GM23338 (cell line): ENCODE data around the gene RRM1. TPM values are rescaled to one million over a fixed set of nuclear protein-coding genes. Genes with fewer than 3 reads are reported as not detected.

Experiments used
- ATAC-seq: fragments of 200-7000 bp; cut with Tn5 transposase; 3 replicates; pipeline ENCODE4 v1.9.1; 2020
- DNase-seq: peaks from one replicate; pipeline ENCODE4 v3.0.0-alpha.2; 2015; ENCODE audit warnings: low spot score
- H2AFZ ChIP-seq: fragments of 200-600 bp; sonication (generic); 2 replicates; pipeline ENCODE4 v1.8.0; 2016; ENCODE audit warnings: antibody characterized with exemption, mild to moderate bottlenecking, moderate library complexity
- H3F3A ChIP-seq: fragments of 200-600 bp; sonication (generic); replicated peaks from 2 replicates; pipeline ENCODE4 v1.8.0; 2017; ENCODE audit warnings: antibody characterized with exemption, mixed run types, low read depth
- H3K27ac ChIP-seq: fragments of 200-600 bp; sonication (generic); 2 replicates; pipeline ENCODE4 v1.6.1; 2016; ENCODE audit warnings: low read depth
- H3K27me3 ChIP-seq: fragments of 200-600 bp; sonication (generic); 2 replicates; pipeline ENCODE4 v1.8.0; 2016; ENCODE audit warnings: mild to moderate bottlenecking, mixed run types, moderate library complexity; ENCODE audit not compliant: insufficient read depth
- H3K36me3 ChIP-seq: fragments of 200-600 bp; sonication (generic); 2 replicates; pipeline ENCODE4 v1.8.0; 2016; ENCODE audit warnings: mild to moderate bottlenecking; ENCODE audit not compliant: insufficient read depth
- H3K4me1 ChIP-seq: fragments of 200-600 bp; sonication (generic); 2 replicates; pipeline ENCODE4 v1.8.0; 2016; ENCODE audit warnings: mild to moderate bottlenecking, moderate library complexity; ENCODE audit not compliant: insufficient read depth
- H3K4me2 ChIP-seq: fragments of 200-600 bp; sonication (generic); 2 replicates; pipeline ENCODE4 v1.7.1; 2017; ENCODE audit warnings: mixed run types
- H3K4me3 ChIP-seq: fragments of 200-600 bp; sonication (generic); 2 replicates; pipeline ENCODE4 v1.6.1; 2016; ENCODE audit warnings: mixed run types
- H3K79me2 ChIP-seq: fragments of 200-600 bp; sonication (generic); replicated peaks from 2 replicates; pipeline ENCODE4 v1.8.0; 2017; ENCODE audit warnings: mild to moderate bottlenecking; ENCODE audit not compliant: insufficient read depth
- H3K9me2 ChIP-seq: fragments of 200-600 bp; sonication (generic); 2 replicates; pipeline ENCODE4 v1.8.0; 2017; ENCODE audit not compliant: insufficient read depth
- H4K20me1 ChIP-seq: fragments of 200-600 bp; sonication (generic); replicated peaks from 2 replicates; pipeline ENCODE4 v1.8.0; 2017; ENCODE audit warnings: mild to moderate bottlenecking; ENCODE audit not compliant: insufficient read depth
- H3K27ac Mint-ChIP-seq: 2 replicates; pipeline ENCODE4 v1.8.0; 2020; ENCODE audit warnings: inconsistent platforms, mild to moderate bottlenecking, moderate library complexity, mixed read lengths
- H3K27me3 Mint-ChIP-seq: 3 replicates; pipeline ENCODE4 v1.8.0; 2022; ENCODE audit warnings: low read depth, mild to moderate bottlenecking, moderate library complexity, mixed read lengths, inconsistent platforms; ENCODE audit not compliant: insufficient read depth, poor library complexity
- H3K36me3 Mint-ChIP-seq: 3 replicates; pipeline ENCODE4 v1.8.0; 2021; ENCODE audit warnings: low read depth, mild to moderate bottlenecking, inconsistent platforms, moderate library complexity, mixed read lengths
- H3K4me1 Mint-ChIP-seq: 3 replicates; pipeline ENCODE4 v1.8.0; 2020; ENCODE audit warnings: mild to moderate bottlenecking, inconsistent platforms, mixed read lengths
- H3K4me3 Mint-ChIP-seq: 3 replicates; pipeline ENCODE4 v1.8.0; 2021; ENCODE audit warnings: moderate library complexity, mild to moderate bottlenecking, inconsistent platforms, mixed read lengths
- H3K9me3 Mint-ChIP-seq: 3 replicates; pipeline ENCODE4 v1.8.0; 2020; ENCODE audit warnings: moderate library complexity, mild to moderate bottlenecking, inconsistent platforms, mixed read lengths
- ETS1 ChIP-seq: IDR thresholded peaks from 2 replicates; pipeline ENCODE4 v1.6.1; 2016; ENCODE audit warnings: antibody characterized with exemption
- POLR2AphosphoS5 ChIP-seq: IDR thresholded peaks from 2 replicates; pipeline ENCODE4 v1.6.1; 2016; ENCODE audit warnings: antibody characterized with exemption, low read depth
- REST ChIP-seq: IDR thresholded peaks from one replicate; pipeline ENCODE4 v1.6.1; 2018; ENCODE audit warnings: antibody characterized with exemption; ENCODE audit not compliant: unreplicated experiment
- ZNF331 ChIP-seq: fragments of 250-450 bp; sonication (Bioruptor Pico); IDR thresholded peaks from 2 replicates; pipeline ENCODE4 v1.5.0; 2020; ENCODE audit warnings: low read depth, mild to moderate bottlenecking, moderate library complexity
- ZNF462 ChIP-seq: fragments of 250-450 bp; sonication (Bioruptor Pico); IDR thresholded peaks from 2 replicates; pipeline ENCODE4 v1.5.0; 2020; ENCODE audit warnings: mild to moderate bottlenecking, moderate library complexity
- polyA plus RNA-seq: library from polyadenylated mRNA; unstranded; fragments of >200 nt; fragmentation: Nextera tagmentation; extraction: Ambion mirVana; gene quantifications from 2 replicates; pipeline ENCODE4 v1.2.1, GENCODE V29; 2016
- total RNA-seq: library from RNA; depleted of rRNA; stranded (reverse); fragments of >200 nt; shearing (Covaris generic); gene quantifications from 2 replicates; pipeline ENCODE4 v1.2.3, GENCODE V29; 2014

RRM1 gene
- total and polyA plus RNA-seq, 2 experiments from 2014 or later, result 47.3 to 96.8 TPM

- TF ChIP-seq ZNF462 (CRISPR knock-in tag), result no peak
- TF ChIP-seq ETS1, result no peak
- TF ChIP-seq REST, result no peak
Observed at GRCh38 chr11:4049006-4049405, 45.6 kb upstream of the RRM1 start (continued).

- H3K36me3 Mint-ChIP-seq, result 0 out of 3 replicates have a peak, but pooled peaks cover 4% of the 10 kb centered on the region
- Histone ChIP-seq H2AFZ (no peak overlapping the region), H3F3A (no peaks in the 10 kb centered on the region), H3K27ac (no peak overlapping the region), H3K4me1 (no peaks in the 10 kb centered on the region), H4K20me1 (no peaks in the 10 kb centered on the region), H3K9me2 (no peaks in the 10 kb centered on the region), H3K27me3 (no peaks in the 10 kb centered on the region), H3K36me3 (no peaks in the 10 kb centered on the region), H3K4me2 (no peak overlapping the region), H3K4me3 (no peak overlapping the region), H3K79me2 (no peaks in the 10 kb centered on the region)
- DNase-seq (no peak), ATAC-seq (no peak)
- H3K27me3 Mint-ChIP-seq, result peaks cover 3% of the 10 kb centered on the region
- H3K4me1 Mint-ChIP-seq, result no peaks in the 10 kb centered on the region
- no peaks in the 10 kb centered on the region; the same call in 2 of the 3 replicates for H3K9me3 Mint-ChIP-seq
- H3K27ac Mint-ChIP-seq, result no peak overlapping the region
- H3K4me3 Mint-ChIP-seq, result no peak overlapping the region
- TF ChIP-seq ZNF462 (CRISPR knock-in tag) (no peak), ZNF331 (no peak), POLR2AphosphoS5 (no peak)
Observed at GRCh38 chr11:4050138-4050537, 44.5 kb upstream of the RRM1 start.
